GM19395 (cell line): ENCODE data around the gene GPRIN1.
"Not testable (repeated sequence)": the region's sequence is repeated elsewhere in the genome, so short reads cannot be mapped to it uniquely, and the experiment has no call there.

Experiments used
- ATAC-seq: cut with Tn5 transposase; IDR thresholded peaks from one replicate; pipeline ENCODE4 v1.9.1; 2021; ENCODE audit warnings: mild to moderate bottlenecking, moderate library complexity; ENCODE audit not compliant: unreplicated experiment

The GPRIN1 gene

GRCh38 chr5:176575488-176576422, 34.2 kb downstream of the GPRIN1 start:
- no peak for ATAC-seq

DNA sequence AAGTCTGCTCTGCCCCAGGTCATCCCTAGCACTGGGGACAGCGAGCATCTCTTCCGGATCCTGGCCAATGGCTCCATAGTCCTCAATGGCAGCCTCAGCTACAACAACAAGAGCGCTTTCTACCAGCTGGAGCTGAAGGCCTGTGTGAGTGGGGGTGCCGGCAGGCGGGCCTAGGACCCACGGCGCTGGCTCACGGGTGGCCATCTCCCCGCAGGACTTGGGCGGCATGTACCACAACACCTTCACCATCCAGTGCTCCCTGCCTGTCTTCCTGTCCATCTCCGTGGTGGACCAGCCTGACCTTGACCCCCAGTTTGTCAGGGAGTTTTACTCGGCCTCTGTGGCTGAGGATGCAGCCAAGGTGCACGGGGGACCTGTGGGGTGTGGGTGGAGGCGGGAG, 34.9 kb downstream of the GPRIN1 start:
- ATAC-seq = no peak

DNA sequence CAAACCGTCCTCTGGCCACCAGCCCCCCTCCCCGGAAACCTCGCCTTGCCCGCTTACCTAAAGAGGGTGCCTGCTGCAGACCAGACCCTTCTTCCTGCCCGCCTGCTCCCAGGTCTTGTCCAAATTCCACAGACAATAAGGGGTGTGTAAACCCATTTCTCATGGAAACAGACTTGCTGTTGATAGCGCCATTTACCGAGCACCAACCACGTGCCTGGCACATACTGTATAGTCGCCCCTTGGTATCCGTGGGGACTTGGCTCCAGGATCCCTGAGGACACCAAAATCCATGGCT, 35.7 kb downstream of the GPRIN1 start:
- no peak for ATAC-seq

GRCh38 chr5:176573564-176574296, 36.2 kb downstream of the GPRIN1 start:
- ATAC-seq = no peak

DNA sequence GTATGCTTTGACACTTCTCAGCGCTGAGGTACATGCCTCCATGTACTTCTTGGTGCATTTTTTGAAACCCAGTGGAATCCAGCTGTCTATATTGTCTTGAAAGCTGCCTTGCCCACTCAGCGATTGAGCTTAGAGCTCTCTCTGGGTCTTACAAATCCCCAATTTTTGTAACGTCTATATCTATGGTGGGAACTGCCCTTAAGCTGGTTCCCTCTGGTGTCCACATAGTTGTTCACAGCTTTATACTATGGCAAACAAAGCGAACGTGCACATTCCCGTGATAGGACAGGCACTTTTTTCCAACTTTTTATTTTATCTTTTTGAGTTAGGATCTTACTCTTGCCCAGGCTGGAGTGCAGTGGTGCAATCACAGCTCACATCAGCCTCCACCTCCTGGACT, 39.9 kb downstream of the GPRIN1 start:
- ATAC-seq = no peak

DNA sequence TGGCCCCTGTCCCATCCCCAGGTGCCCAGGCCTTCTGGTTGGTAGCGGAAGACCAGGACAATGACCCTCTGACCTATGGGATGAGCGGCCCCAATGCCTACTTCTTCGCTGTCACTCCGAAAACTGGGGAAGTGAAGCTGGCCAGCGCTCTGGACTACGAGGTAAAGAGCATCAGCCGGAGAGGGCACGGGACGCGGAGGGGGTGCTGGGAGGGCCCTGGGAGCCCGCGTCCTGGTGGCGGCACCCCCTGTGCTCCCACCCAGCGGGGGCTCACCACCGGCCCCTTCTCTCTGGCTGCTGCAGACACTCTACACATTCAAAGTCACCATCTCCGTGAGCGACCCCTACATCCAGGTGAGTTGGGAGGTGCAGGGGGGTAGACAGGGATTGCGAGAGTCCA, 41.3 kb downstream of the GPRIN1 start:
- ATAC-seq = no peak

DNA sequence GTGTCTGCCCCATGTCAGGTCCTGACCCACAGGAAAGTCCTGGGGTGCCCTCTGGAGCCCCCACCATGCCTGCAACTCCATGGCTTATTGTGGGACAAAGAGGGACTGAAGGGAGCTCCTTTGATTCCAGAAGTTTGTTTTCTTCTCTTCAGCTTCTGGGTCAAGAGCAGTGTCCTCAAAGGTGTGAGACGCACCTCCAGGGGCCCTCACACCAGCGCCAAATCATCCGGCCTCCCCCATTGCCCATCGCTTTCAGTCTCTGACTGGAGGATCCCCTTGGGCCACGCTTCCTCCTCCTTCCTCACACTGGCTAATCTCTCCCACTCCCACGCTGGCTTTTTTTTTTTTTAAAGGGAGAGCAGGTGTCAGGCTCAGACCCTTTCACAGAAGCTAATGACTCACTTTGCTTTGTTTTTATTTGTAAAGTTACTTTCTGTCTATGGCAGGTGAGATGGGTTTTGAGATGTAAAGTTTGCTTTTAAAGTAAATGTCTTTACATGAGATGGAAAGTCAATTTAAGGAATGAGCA, 44.1 kb downstream of the GPRIN1 start:
- ATAC-seq = no peak

DNA sequence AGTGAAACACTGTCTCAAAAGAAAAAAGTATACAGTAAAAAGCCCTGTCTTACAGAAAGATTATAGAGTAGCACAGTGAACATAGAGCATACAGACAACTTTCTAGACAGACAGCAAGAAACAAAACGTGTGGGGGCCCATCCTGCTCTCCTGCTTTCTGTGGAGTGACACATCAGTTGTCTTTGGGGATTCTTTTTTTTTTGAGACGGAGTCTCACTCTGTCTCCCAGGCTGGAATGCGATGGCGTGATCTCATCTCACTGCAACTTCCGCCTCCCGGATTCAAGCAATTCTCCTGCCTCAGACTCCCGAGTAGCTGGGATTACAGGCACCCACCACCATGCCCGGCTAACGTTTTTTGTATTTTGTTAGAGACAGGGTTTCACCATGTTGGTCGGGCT, 46.0 kb downstream of the GPRIN1 start:
- no peak for ATAC-seq

DNA sequence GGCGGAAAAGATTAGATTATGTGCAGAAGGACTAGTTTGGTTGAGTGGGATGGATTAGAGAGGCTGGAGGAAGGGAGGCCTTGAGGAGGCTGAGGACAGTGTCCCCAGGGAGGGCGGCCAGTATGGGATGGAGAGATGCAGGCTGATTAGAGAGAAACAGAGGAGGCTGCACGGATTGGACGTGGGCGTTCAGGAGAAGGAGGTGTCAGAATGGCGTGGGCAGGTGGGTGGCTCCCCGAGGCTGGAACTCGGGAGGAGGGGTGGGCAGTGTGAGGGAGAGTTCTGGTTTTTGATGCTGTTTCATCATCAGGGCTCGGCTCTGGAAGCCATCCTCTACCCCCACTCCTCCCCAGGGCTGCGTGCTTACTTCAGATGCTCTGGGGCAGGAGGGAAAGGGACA, 47.8 kb downstream of the GPRIN1 start:
- ATAC-seq = no peak

GRCh38 chr5:176561259-176561658, 48.7 kb downstream of the GPRIN1 start:
- no peak for ATAC-seq

DNA sequence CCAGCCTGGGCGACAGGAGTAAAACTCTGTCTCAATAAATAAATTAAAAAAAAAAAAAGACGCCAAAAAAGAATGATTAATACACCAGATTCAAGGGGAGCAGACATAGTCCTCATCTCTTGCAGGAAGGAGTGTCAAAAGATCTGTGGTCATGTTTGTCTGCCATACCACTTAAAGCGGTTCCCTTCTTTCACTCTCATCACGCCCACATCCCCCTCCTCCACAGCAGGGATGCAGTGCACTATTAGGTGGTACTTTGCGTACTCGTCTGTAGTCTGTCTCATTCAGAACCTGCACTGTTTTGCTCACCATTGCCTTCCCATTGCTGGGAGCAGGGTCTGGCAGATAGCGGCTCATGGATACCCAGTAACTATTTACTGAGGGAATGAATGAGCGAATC, 49.6 kb downstream of the GPRIN1 start:
- ATAC-seq = no peak

DNA sequence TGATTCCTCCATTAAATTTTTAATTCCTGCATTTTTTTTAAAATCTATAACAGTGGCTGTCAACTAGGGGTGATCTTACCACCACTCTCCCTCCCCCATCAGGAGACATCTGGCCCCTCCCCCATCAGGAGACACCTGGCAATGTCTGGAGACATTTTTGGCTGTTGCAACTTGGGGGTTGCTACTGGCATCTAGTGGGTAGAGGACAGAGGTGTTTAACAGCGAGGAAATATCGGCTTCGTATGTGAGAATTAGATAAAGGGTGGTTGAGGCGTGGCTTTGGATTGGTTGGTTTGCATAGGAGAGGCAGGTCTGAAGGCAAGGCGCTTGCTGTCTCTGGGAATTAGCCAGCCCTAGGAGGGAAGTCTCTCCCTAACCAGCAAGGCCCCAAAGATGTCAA, 50.3 kb downstream of the GPRIN1 start:
- no peak for ATAC-seq

GRCh38 chr5:176557846-176558245, 52.1 kb downstream of the GPRIN1 start:
- no peak for ATAC-seq

- no peak for ATAC-seq
Observed at GRCh38 chr5:176553260-176554085, 56.5 kb downstream of the GPRIN1 start.

GRCh38 chr5:176552332-176552869, 57.6 kb downstream of the GPRIN1 start:
- no peak for ATAC-seq

- ATAC-seq = not testable (repeated sequence)
Observed at GRCh38 chr5:176550937-176551336, 59.0 kb downstream of the GPRIN1 start.

- ATAC-seq = no peak
Observed at GRCh38 chr5:176550275-176550831, 59.6 kb downstream of the GPRIN1 start.

- no peak for ATAC-seq
Observed at GRCh38 chr5:176549871-176550270, 60.1 kb downstream of the GPRIN1 start.

DNA sequence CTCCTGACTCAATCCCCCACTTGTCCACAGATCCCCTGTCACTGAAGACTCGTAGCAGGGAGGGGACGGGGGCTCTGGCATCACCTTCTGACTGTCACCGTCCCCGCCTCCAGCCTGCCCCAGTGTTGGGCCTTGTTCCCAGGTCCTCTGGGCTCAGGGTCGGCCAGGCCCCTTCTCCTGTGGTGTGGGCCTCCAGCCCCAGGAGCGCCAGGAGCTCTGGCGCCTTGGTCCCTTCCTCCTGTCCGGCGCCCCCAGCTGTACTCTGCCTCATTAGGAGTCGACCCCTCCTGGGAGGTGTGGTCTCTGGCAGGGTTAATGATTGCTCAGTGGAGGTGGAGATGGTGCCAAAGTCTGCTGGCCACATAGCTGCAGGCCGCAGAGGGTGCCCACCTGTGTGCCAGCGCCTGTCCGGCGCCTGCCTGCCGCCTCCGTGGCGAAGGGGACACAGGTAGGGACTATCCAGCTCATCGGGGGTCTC, 61.0 kb downstream of the GPRIN1 start, which contains the start of gene CDHR2:
Gene CDHR2 (plus strand): TSS at position 376 of the 478 bp plus-strand sequence. CDS start 16,011 bp downstream, outside the sequence.
- ATAC-seq = no peak

- no peak for ATAC-seq
Observed at GRCh38 chr5:176547802-176548201, 62.2 kb downstream of the GPRIN1 start.
